K562 (cell line): ENCODE results near the gene RAMAC. TPM values are rescaled to one million over a fixed set of nuclear protein-coding genes. Genes with fewer than 3 reads are reported as not detected.

Experiments
- ATF6 ChIP-seq: sonication (generic); formaldehyde crosslinking; IDR thresholded peaks from 2 replicates; pipeline ENCODE4 v1.4.0; 2020; ENCODE audit warnings: mild to moderate bottlenecking, missing genetic modification reagents
- BCOR ChIP-seq: fragments of 450-650 bp; IDR thresholded peaks from 2 replicates; pipeline ENCODE4 v1.6.1; 2016
- BRD9 ChIP-seq: fragments of 450-650 bp; IDR thresholded peaks from 2 replicates; pipeline ENCODE4 v1.6.1; 2018; ENCODE audit warnings: low read depth; ENCODE audit not compliant: partially characterized antibody
- CREM ChIP-seq: IDR thresholded peaks from 2 replicates; pipeline ENCODE4 v1.6.1; 2014; ENCODE audit warnings: antibody characterized with exemption, low read depth
- HDAC1 ChIP-seq, 2 experiments: fragments of 450-650 bp; IDR thresholded peaks; 2 replicates each; pipeline ENCODE4 v1.6.1; 2016 to 2017; ENCODE audit warnings: inconsistent platforms in 1 of 2, mild to moderate bottlenecking in 1 of 2, moderate library complexity in 1 of 2
- MAZ ChIP-seq, 2 experiments: fragments of 450-650 bp in 1 of 2; sonication (generic) in 1 of 2; formaldehyde crosslinking; IDR thresholded peaks in 1 of 2; conservative IDR thresholded peaks in 1 of 2; 2 replicates each; pipeline versions ENCODE4 v1.4.0 to v1.5.0; 2020; ENCODE audit warnings: mild to moderate bottlenecking in 1 of 2, missing genetic modification reagents in 1 of 2
- NR2C2 ChIP-seq, 2 experiments: fragments of 200-800 bp in 1 of 2; sonication (Bioruptor generic) in 1 of 2; sonication (generic) in 1 of 2; formaldehyde crosslinking in 1 of 2; IDR thresholded peaks; 2 replicates each; pipeline versions ENCODE4 v1.6.1 to v1.8.0; 2016 to 2022; ENCODE audit warnings: mild to moderate bottlenecking in 1 of 2, missing compliant biosample characterization in 1 of 2, missing genetic modification characterization in 1 of 2, missing genetic modification reagents in 1 of 2
- PHF21A ChIP-seq: fragments of 450-650 bp; IDR thresholded peaks from 2 replicates; pipeline ENCODE4 v1.6.1; 2017; ENCODE audit warnings: low read depth, borderline replicate concordance
- PRDM10 ChIP-seq: fragments of 450-650 bp; IDR thresholded peaks from 2 replicates; pipeline ENCODE4 v1.6.1; 2018; ENCODE audit not compliant: partially characterized antibody
- RB1 ChIP-seq: fragments of 450-650 bp; IDR thresholded peaks from 2 replicates; pipeline ENCODE4 v1.6.1; 2017; ENCODE audit warnings: low read depth, mild to moderate bottlenecking
- RBM17 ChIP-seq: fragments of 200-400 bp; formaldehyde crosslinking; IDR thresholded peaks from 2 replicates; pipeline ENCODE4 v1.6.1; 2017; ENCODE audit warnings: low read depth, mild to moderate bottlenecking, low read length, borderline replicate concordance
- TBL1XR1 ChIP-seq, 2 experiments: IDR thresholded peaks; 2 replicates each; pipeline ENCODE4 v1.6.1; 2012; ENCODE audit warnings: improper control_type of control experiment in 2 of 2, low read length in 2 of 2, mild to moderate bottlenecking in 1 of 2
- TFAM ChIP-seq: fragments of 250-450 bp; sonication (Bioruptor Pico); conservative IDR thresholded peaks from 2 replicates; pipeline ENCODE4 v1.5.0; 2021; ENCODE audit warnings: mild to moderate bottlenecking, moderate library complexity
- XRCC5 ChIP-seq: fragments of 200-400 bp; formaldehyde crosslinking; IDR thresholded peaks from 2 replicates; pipeline ENCODE4 v1.6.1; 2017; ENCODE audit warnings: low read depth, mild to moderate bottlenecking, low read length
- ZNF395 ChIP-seq: fragments of 200-800 bp; sonication (Bioruptor generic); IDR thresholded peaks from 2 replicates; pipeline ENCODE4 v1.6.1; 2017; ENCODE audit warnings: missing genetic modification characterization, missing compliant biosample characterization
- polyA plus RNA-seq, 8 experiments: library from polyadenylated mRNA; depleted of rRNA in 4 of 8; stranded (reverse) in 5 of 8; unstranded in 3 of 8; fragments of >200 nt; fragmentation: Nextera tagmentation in 2 of 8; fragmentation: Illumina TruSeq in 1 of 8; extraction: Ambion mirVana in 2 of 8; extraction: Trizol in 1 of 8; gene quantifications; 2 replicates each; pipeline versions ENCODE4 v1.2.1 to v1.2.3, GENCODE V29; 2011 to 2014; ENCODE audit warnings: inconsistent platforms in 1 of 8, missing spikeins in 1 of 8
- total RNA-seq, 7 experiments: library from RNA; depleted of rRNA in 6 of 7; stranded (reverse); fragments of >200 nt in 6 of 7; fragmentation: Illumina TruSeq in 2 of 7; extraction: Trizol in 2 of 7; gene quantifications; 2 replicates each; pipeline versions ENCODE4 v1.2.1 to v1.2.3, GENCODE V29; 2011 to 2021; ENCODE audit warnings: low replicate concordance in 1 of 7
- TF ChIP-seq, protein P1 (sequence below): sonication (generic); IDR thresholded peaks from 2 replicates; pipeline ENCODE4 v1.6.1; 2016
- TF ChIP-seq, protein P2 (sequence below): fragments of 450-650 bp; formaldehyde crosslinking; conservative IDR thresholded peaks from 2 replicates; pipeline ENCODE4 v1.4.0; 2022; ENCODE audit warnings: mild to moderate bottlenecking, missing genetic modification characterization

Gene RAMAC
- total and polyA plus RNA-seq, 9 of the 15 experiments (the other 6 are each of a cell fraction or from before 2014, with no cell fraction given) = 26.9 to 108 (median 38.4) TPM

DNA sequence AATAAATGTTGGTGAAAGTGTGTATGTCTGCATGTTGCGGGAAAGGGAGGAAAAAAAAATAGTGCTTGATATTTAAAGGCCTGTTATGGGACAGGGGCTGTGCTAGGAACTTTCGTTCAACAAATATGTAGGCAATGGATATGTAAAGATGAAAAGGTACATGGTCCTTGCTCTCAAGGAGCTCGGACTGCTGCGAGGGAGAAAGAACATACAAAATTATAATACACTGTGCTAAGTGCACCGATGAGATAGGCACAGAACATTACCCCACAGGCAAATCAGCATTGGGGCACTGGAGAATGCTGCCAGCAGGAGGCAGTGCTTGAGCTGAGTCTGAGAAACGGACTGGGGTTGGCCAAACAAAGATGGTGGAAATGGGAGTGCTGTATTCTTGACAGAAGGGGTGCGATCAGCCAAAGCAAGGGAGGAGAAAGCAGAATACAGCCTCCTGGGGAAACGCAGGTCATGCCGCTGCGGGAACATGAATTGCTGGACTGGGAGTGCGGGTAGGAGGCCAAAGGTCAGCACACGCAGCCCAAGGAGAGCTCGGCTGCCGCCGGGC is 24.8 kb downstream of the RAMAC start (continued):
- TF ChIP-seq NR2C2 (CRISPR knock-in tag; IDR thresholded peaks at IDR 0.05) = peak; percentile 70; the same call in 1 of the 2 replicates
- TF ChIP-seq NR2C2 (tag; IDR thresholded peaks at IDR 0.05) = peak; percentile 73
- 0 out of 2 replicates have a peak, but pooled peaks have one; percentile 11 for TF ChIP-seq CREM
- TF ChIP-seq ZNF395 (CRISPR knock-in tag) = peak; percentile 38; the same call in 1 of the 2 replicates
- TF ChIP-seq HDAC1 (IDR thresholded peaks at IDR 0.05) = peak in 1 of 2 experiments; percentile 57; a peak in 1 of 4 replicates
- TF ChIP-seq BCOR = peak; percentile 52; the same call in 1 of the 2 replicates
- TF ChIP-seq MAZ (CRISPR knock-in tag; conservative IDR thresholded peaks at IDR 0.05 in 1 of 2, IDR thresholded peaks at IDR 0.05 in 1 of 2) = 0 out of 4 replicates have a peak, but pooled peaks of 1 of the 2 experiments have one; percentile 24
- peak; percentile 53 for TF ChIP-seq BRD9
- 0 out of 2 replicates have a peak, but pooled peaks have one; percentile 41 for TF ChIP-seq PHF21A
- no peak for TF ChIP-seq RBM17
- TF ChIP-seq TBL1XR1 (IDR thresholded peaks at IDR 0.05; ENCODE audit: low read length in 2 of 2) = peak in 1 of 2 experiments; percentile 19; a peak in 1 of 4 replicates
- TF ChIP-seq RB1 = 0 out of 2 replicates have a peak, but pooled peaks have one; percentile 9
- no peak for TF ChIP-seq TFAM (CRISPR knock-in tag)
- peak; percentile 66 for TF ChIP-seq PRDM10
- TF ChIP-seq, protein P1, sequence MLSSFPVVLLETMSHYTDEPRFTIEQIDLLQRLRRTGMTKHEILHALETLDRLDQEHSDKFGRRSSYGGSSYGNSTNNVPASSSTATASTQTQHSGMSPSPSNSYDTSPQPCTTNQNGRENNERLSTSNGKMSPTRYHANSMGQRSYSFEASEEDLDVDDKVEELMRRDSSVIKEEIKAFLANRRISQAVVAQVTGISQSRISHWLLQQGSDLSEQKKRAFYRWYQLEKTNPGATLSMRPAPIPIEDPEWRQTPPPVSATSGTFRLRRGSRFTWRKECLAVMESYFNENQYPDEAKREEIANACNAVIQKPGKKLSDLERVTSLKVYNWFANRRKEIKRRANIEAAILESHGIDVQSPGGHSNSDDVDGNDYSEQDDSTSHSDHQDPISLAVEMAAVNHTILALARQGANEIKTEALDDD = no peak
- no peak for TF ChIP-seq ATF6 (CRISPR knock-in tag)
- TF ChIP-seq XRCC5 = peak; percentile 72; the same call in 1 of the 2 replicates
- TF ChIP-seq, protein P2, sequence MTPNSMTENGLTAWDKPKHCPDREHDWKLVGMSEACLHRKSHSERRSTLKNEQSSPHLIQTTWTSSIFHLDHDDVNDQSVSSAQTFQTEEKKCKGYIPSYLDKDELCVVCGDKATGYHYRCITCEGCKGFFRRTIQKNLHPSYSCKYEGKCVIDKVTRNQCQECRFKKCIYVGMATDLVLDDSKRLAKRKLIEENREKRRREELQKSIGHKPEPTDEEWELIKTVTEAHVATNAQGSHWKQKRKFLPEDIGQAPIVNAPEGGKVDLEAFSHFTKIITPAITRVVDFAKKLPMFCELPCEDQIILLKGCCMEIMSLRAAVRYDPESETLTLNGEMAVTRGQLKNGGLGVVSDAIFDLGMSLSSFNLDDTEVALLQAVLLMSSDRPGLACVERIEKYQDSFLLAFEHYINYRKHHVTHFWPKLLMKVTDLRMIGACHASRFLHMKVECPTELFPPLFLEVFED (CRISPR knock-in tag) = 0 out of 2 replicates have a peak, but pooled peaks have one; percentile 20
